K562 (cell line): ENCODE results near the gene GMPR. TPM values are rescaled to one million over a fixed set of nuclear protein-coding genes. Genes with fewer than 3 reads are reported as not detected.

Experiments used
- ATF3 ChIP-seq, 2 experiments: fragments of 450-650 bp in 1 of 2; sonication (generic) in 1 of 2; formaldehyde crosslinking in 1 of 2; IDR thresholded peaks in 1 of 2; conservative IDR thresholded peaks in 1 of 2; 2 replicates each; pipeline versions ENCODE4 v1.6.1 to v1.8.1; 2016 to 2023; ENCODE audit warnings: mild to moderate bottlenecking in 2 of 2, moderate library complexity in 2 of 2, inconsistent platforms in 1 of 2, missing genetic modification reagents in 1 of 2
- BCOR ChIP-seq: fragments of 450-650 bp; IDR thresholded peaks from 2 replicates; pipeline ENCODE4 v1.6.1; 2016
- CXXC5 ChIP-seq: fragments of 250-450 bp; sonication (Bioruptor Pico); IDR thresholded peaks from 2 replicates; pipeline ENCODE4 v1.8.0; 2022; ENCODE audit warnings: inconsistent platforms, mild to moderate bottlenecking, moderate library complexity
- DIDO1 ChIP-seq: fragments of 450-650 bp; IDR thresholded peaks from 2 replicates; pipeline ENCODE4 v1.6.1; 2016; ENCODE audit warnings: low read depth, missing biosample characterization, missing genetic modification characterization
- E2F1 ChIP-seq: sonication (generic); formaldehyde crosslinking; IDR thresholded peaks from 2 replicates; pipeline ENCODE4 v1.8.1; 2023; ENCODE audit warnings: mild to moderate bottlenecking, missing genetic modification reagents, moderate library complexity
- JUN ChIP-seq, 2 experiments: sonication (generic) in 1 of 2; formaldehyde crosslinking in 1 of 2; IDR thresholded peaks; 2 replicates each; pipeline versions ENCODE4 v1.6.1 to v1.8.0; 2012 to 2022; ENCODE audit warnings: borderline replicate concordance in 2 of 2, mild to moderate bottlenecking in 2 of 2, improper control_type of control experiment in 1 of 2, low read depth in 1 of 2, low read length in 1 of 2, missing genetic modification reagents in 1 of 2
- MLX ChIP-seq, 2 experiments: fragments of 450-650 bp in 1 of 2; sonication (generic) in 1 of 2; formaldehyde crosslinking; conservative IDR thresholded peaks; 2 replicates each; pipeline versions ENCODE4 v1.4.0 to v1.8.1; 2020 to 2022; ENCODE audit warnings: mild to moderate bottlenecking in 1 of 2, missing genetic modification reagents in 1 of 2
- NUFIP1 ChIP-seq: fragments of 450-650 bp; IDR thresholded peaks from 2 replicates; pipeline ENCODE4 v1.6.1; 2018; ENCODE audit not compliant: partially characterized antibody
- PBX2 ChIP-seq, 2 experiments: IDR thresholded peaks in 1 of 2; conservative IDR thresholded peaks in 1 of 2; 2 replicates each; pipeline ENCODE4 v1.6.1; 2016; ENCODE audit warnings: low read depth in 2 of 2, mild to moderate bottlenecking in 1 of 2, missing compliant biosample characterization in 1 of 2, missing genetic modification characterization in 1 of 2, moderate library complexity in 1 of 2
- SIRT6 ChIP-seq: IDR thresholded peaks from one replicate; pipeline ENCODE4 v1.6.1; 2012; ENCODE audit warnings: low read depth, mild to moderate bottlenecking, control low read depth, inconsistent platforms, low read length, moderate library complexity
- TGIF2 ChIP-seq: sonication (generic); formaldehyde crosslinking; IDR thresholded peaks from 2 replicates; pipeline ENCODE4 v1.8.1; 2022; ENCODE audit warnings: mild to moderate bottlenecking, missing genetic modification reagents, moderate library complexity
- YBX1 ChIP-seq: fragments of 450-650 bp; IDR thresholded peaks from 2 replicates; pipeline ENCODE4 v1.7.1; 2016; ENCODE audit warnings: mild to moderate bottlenecking
- ZNF197 ChIP-seq: fragments of 200-800 bp; sonication (Bioruptor generic); IDR thresholded peaks from 2 replicates; pipeline ENCODE4 v1.6.1; 2016; ENCODE audit warnings: low read depth, missing genetic modification characterization, missing compliant biosample characterization
- ZNF24 ChIP-seq: fragments of 450-650 bp; IDR thresholded peaks from 2 replicates; pipeline ENCODE4 v1.6.1; 2016
- ZNF253 ChIP-seq: fragments of 250-450 bp; sonication (Bioruptor Pico); conservative IDR thresholded peaks from 2 replicates; pipeline ENCODE4 v1.6.1; 2021; ENCODE audit warnings: mild to moderate bottlenecking
- ZNF263 ChIP-seq: sonication (generic); formaldehyde crosslinking; IDR thresholded peaks from 2 replicates; pipeline ENCODE4 v1.8.0; 2022; ENCODE audit warnings: mild to moderate bottlenecking, missing genetic modification reagents, borderline replicate concordance
- ZNF436 ChIP-seq: fragments of 250-450, 450-650 bp; sonication (Bioruptor Pico); formaldehyde crosslinking; IDR thresholded peaks from 2 replicates; pipeline ENCODE4 v1.7.0; 2020; ENCODE audit warnings: mild to moderate bottlenecking
- ZNF507 ChIP-seq: conservative IDR thresholded peaks from 2 replicates; pipeline ENCODE4 v1.6.1; 2017; ENCODE audit warnings: missing genetic modification characterization, missing compliant biosample characterization
- ZNF589 ChIP-seq: fragments of 200-800 bp; sonication (Bioruptor generic); IDR thresholded peaks from 2 replicates; pipeline ENCODE4 v1.6.1; 2016; ENCODE audit warnings: low read depth, missing genetic modification characterization, missing compliant biosample characterization
- polyA plus RNA-seq, 8 experiments: library from polyadenylated mRNA; depleted of rRNA in 4 of 8; stranded (reverse) in 5 of 8; unstranded in 3 of 8; fragments of >200 nt; fragmentation: Nextera tagmentation in 2 of 8; fragmentation: Illumina TruSeq in 1 of 8; extraction: Ambion mirVana in 2 of 8; extraction: Trizol in 1 of 8; gene quantifications; 2 replicates each; pipeline versions ENCODE4 v1.2.1 to v1.2.3, GENCODE V29; 2011 to 2014; ENCODE audit warnings: inconsistent platforms in 1 of 8, missing spikeins in 1 of 8
- total RNA-seq, 7 experiments: library from RNA; depleted of rRNA in 6 of 7; stranded (reverse); fragments of >200 nt in 6 of 7; fragmentation: Illumina TruSeq in 2 of 7; extraction: Trizol in 2 of 7; gene quantifications; 2 replicates each; pipeline versions ENCODE4 v1.2.1 to v1.2.3, GENCODE V29; 2011 to 2021; ENCODE audit warnings: low replicate concordance in 1 of 7

GMPR gene
- total and polyA plus RNA-seq, 9 of the 15 experiments (the other 6 are each of a cell fraction or from before 2014, with no cell fraction given), result 34.6 to 83.7 (median 49.8) TPM

- no peak for TF ChIP-seq NUFIP1
- no peak for TF ChIP-seq ZNF24
- TF ChIP-seq ZNF589, result no peak
- no peak for TF ChIP-seq BCOR
- no peak for TF ChIP-seq ZNF197
- no peak for TF ChIP-seq ZNF436
- TF ChIP-seq JUN (IDR thresholded peaks at IDR 0.05; ENCODE audit: borderline replicate concordance, low read depth, low read length), result peak; percentile 98
- TF ChIP-seq JUN (CRISPR knock-in tag; IDR thresholded peaks at IDR 0.05; ENCODE audit: borderline replicate concordance), result peak; percentile 100
- 0 out of 2 replicates have a peak, but pooled peaks have one; percentile 40 for TF ChIP-seq E2F1 (CRISPR knock-in tag)
- TF ChIP-seq ZNF507 (tag), result no peak
- no peak for TF ChIP-seq TGIF2 (CRISPR knock-in tag)
- TF ChIP-seq CXXC5 (CRISPR knock-in tag), result 0 out of 2 replicates have a peak, but pooled peaks have one; percentile 58
- TF ChIP-seq ZNF253, result no peak
- no peak for TF ChIP-seq YBX1
- no peak for TF ChIP-seq MLX (CRISPR knock-in tag; conservative IDR thresholded peaks at IDR 0.05)
- 0 out of 2 replicates have a peak, but pooled peaks have one; percentile 43 for TF ChIP-seq DIDO1 (tag)
- TF ChIP-seq ZNF263 (CRISPR knock-in tag), result no peak
- no peak for TF ChIP-seq SIRT6
- peak; percentile 98 for TF ChIP-seq ATF3 (IDR thresholded peaks at IDR 0.05)
- peak; percentile 96 for TF ChIP-seq ATF3 (CRISPR knock-in tag; conservative IDR thresholded peaks at IDR 0.05)
- TF ChIP-seq PBX2 (CRISPR knock-in tag; IDR thresholded peaks at IDR 0.05; ENCODE audit: low read depth), result no peak
- TF ChIP-seq PBX2 (tag; conservative IDR thresholded peaks at IDR 0.05; ENCODE audit: low read depth), result no peak
These were observed 81.6 kb downstream of the GMPR start (continued) for GRCh38 chr6:16319813-16320532.
